ENCODE measurements around the gene MAN2A2.
"Not testable (repeated sequence)": the region's sequence is repeated elsewhere in the genome, so short reads cannot be mapped to it uniquely, and the experiment has no call there.

The MAN2A2 gene

DNA sequence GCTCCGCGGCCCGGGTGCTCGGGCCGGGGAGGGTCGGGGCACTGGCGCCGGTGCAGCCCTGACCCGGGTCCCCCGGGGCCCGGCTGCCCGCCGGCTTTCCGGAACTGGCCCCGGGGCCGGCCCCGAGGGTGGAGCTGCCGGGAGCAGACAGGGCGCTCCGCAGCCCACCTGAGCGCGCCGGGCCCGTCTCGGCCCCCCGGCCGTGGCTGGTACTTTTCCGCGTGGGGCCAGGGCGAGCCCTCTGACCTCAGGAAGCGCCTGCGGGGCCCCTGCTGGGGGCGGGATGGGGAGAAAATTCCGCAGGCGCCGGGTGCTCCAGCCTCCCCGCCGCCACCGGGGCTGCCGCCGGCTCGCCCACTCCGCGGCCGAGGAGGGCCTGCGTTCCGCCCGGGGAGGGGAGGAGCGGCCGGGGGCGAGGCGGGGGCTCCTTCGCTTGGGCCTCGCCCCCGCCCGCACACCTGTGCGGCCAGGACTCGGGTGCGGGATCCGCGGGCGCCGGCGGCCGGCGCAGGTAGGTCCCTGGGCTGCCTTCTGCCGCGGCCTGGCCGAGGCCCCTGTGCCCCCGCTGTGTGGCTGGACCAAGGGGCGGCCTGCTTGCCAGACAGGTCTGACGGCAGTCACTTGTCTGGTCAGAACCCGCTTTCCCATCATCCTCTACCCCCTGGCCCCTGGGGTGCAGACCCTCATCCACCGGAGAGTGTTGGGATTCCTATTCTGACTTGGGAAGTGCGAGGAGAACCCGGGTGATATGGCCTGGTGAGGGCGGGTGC, 31.2 kb upstream of the MAN2A2 start:
- DNase-seq, result peak; percentile 26 to 63 (median 48)

DNA sequence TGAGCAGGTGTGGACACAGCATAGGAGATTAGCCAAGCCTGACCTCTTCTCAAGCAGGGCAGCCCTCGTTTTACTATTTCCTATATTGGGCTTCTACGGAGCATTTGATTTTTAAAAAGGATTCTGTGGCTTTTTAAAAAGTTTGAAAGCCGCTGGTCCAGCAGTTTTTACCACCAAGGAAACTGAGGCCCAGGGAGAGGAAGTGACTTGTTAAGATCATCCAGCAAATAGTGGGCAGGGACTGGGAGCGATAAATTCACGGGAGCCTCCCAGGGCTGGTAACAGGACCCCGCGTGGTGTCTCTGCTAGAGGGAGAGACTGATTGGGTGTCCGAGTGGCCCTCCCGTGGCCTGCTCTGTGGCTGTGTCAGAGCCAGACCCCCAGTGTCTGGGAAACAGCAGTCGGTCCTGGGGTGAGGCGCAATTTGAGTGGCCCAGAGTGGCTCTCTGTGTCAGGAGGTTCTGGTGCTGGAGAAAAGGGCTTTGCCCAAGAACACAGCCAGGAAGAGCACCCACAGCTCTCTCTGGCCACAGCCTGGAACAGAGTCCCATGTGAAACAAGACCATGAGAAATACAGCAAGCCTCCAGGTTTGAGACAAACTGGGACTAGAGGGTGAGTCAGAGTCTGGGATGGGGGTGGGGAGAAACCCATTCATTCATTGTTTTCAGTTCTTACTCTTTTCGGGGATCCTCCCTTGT, 30.5 kb upstream of the MAN2A2 start:
- peak; percentile 49 to 80 (median 66) for DNase-seq

DNA sequence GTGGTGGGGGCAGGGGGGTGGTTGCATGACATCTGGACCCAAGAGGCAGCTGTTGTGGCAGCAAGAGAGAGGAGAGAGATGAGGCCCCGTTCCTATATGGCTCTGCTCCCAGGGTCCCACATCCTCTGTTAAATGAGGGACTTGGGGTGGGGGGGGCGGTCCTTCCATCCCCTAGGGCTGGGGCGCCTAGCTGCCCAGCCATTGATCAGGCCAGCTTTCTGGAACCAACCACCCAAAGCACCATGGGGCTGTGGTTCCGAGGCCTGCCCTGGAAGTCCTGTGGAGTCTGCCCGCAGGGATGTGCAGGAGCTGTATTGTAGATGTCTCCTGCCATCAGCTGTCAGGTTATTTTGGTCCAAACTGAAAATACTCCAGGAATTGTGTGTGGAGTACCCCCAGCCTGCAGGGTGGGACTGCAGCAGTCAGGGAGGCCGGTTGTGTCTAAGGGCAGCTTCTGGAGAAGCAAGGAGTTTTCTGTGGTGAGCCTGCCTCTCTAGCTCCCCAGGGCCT, 29.6 kb upstream of the MAN2A2 start:
- no peak for DNase-seq

DNA sequence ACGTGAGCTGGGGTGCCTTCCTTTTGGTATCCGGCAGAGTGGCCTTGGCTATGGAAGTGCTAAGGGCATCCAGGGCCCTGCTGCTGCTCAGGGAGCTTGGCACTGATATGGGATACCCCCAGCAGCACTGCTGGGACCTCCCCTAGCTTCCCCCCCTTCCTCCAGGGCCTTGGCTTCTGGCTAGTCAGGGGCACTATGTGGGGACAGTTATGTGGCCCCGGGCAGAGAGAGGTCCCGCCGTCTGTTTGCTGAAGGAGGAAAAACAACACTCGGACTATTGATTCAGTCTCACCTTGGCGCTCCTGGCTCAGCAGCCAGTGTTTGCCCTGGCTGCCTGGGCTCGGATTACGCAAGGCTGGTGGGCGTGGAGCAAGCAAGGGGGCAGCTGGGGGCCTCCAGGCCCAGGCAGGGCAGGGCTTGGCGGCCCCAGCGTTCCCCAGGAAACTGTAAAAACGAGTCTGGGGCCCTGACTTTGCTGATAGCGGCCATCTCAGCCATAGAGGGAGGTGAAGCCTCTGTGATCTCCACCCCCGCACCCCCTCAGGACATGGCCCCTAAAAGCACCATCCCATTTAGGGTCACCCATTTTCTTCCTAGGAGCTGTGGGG, 29.0 kb upstream of the MAN2A2 start:
- no peak for DNase-seq

DNA sequence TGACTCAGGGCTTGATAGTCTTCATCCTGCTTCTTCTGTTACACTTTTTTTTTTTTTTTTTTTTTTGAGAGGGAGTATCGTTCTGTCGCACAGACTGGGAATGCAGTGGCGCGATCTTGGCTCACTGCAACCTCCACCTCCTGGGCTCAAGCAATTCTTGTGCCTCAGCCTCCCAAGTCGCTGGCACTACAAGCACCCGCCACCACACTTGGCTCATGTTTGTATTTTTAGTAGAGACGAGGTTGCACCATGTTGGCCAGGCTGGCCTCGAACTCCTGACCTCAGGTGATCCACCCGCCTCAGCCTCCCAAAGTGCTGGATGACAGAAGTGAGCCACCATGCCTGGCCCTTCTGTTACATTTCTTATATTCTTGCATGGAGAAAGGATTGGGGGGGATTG, 28.1 kb upstream of the MAN2A2 start:
- not testable (repeated sequence) for DNase-seq

DNA sequence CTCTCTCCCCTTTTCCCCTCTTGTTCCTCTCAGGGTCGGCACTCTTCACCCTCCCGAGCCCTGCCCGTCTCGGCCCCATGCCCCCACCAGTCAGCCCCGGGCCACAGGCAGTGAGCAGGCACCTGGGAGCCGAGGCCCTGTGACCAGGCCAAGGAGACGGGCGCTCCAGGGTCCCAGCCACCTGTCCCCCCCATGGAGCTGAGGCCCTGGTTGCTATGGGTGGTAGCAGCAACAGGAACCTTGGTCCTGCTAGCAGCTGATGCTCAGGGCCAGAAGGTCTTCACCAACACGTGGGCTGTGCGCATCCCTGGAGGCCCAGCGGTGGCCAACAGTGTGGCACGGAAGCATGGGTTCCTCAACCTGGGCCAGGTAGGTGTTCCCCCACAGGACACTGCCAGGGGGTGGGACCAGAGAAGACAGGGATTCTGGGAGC, 27.5 kb upstream of the MAN2A2 start:
- DNase-seq, result no peak

DNA sequence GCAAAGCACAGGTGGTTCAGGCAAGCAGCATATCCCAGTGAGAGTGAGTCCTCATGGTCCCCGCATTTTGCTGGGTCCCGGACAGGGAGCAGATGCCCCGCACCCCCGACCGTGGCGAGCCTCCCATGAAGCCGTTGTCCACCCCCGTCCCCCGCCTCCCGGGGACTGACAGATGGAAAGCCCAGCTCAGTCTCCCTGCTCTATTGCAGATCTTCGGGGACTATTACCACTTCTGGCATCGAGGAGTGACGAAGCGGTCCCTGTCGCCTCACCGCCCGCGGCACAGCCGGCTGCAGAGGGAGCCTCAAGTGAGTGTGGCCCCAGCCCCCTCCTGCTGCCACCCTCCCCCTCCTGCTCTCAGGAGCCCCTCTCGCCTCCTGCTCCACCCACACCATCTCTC, 27.1 kb upstream of the MAN2A2 start:
- no peak for DNase-seq

DNA sequence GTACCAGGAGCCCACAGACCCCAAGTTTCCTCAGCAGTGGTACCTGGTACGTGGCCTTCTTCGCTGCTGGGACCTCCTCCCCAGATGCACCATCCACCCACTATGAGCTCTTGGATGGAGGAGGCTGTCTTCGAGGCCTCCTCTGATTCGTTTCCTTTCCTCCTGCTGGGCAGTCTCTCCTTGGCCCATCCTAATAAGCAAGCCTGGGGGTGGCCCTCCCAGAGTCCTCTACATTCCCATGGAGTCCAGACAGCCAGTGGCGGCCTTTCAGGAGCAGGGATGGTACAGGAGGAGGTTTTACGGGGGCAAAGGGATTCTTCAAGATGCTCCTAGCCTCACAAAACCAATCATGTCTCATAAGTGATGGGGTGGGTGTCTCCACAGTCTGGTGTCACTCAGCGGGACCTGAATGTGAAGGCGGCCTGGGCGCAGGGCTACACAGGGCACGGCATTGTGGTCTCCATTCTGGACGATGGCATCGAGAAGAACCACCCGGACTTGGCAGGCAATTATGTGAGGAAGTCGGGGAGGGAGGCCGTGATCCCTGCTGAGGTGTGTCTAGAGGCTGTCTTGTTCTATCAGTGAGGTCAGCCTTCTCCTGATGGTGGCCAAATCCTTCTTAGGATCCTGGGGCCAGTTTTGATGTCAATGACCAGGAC, 26.5 kb upstream of the MAN2A2 start:
- DNase-seq, result no peak

DNA sequence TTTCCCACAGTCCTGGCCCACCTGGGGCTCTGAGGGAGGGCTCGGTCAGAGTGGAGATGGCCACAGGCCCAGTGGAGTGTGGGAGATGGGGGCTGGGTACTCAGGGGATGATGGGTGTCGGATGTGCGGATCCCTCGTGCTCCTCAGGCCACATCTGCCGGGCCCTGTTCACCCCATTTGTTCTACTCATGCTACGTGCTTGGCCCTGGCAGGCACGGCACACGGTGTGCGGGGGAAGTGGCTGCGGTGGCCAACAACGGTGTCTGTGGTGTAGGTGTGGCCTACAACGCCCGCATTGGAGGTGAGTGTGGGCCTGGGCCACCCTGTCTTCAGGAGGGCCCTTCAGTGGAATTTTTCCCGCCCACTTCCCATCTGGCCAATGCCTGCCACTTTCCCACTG, 25.8 kb upstream of the MAN2A2 start:
- DNase-seq, result no peak

DNA sequence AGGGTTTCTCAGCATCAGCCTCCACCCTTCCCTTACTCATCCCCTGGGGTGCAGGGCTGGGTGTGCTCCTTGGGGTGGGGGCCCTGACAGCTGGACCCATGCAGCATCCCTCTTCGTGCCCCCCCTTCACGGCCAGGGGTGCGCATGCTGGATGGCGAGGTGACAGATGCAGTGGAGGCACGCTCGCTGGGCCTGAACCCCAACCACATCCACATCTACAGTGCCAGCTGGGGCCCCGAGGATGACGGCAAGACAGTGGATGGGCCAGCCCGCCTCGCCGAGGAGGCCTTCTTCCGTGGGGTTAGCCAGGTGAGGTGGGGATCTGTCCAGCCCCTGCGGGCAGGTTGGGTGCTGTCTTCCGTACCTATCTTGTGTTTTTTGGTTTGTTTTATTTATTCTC, 25.1 kb upstream of the MAN2A2 start:
- DNase-seq, result no peak

DNA sequence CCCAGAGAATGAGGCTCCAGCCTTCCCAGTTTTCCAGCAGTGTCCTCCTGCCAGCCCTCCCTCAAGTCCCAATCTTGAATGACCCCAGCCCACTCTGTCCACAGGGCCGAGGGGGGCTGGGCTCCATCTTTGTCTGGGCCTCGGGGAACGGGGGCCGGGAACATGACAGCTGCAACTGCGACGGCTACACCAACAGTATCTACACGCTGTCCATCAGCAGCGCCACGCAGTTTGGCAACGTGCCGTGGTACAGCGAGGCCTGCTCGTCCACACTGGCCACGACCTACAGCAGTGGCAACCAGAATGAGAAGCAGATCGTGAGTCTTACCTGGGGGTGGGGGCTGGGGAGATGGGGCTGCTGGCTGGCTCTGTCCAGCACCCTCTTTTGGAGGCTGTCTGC, 24.4 kb upstream of the MAN2A2 start:
- DNase-seq, result no peak

DNA sequence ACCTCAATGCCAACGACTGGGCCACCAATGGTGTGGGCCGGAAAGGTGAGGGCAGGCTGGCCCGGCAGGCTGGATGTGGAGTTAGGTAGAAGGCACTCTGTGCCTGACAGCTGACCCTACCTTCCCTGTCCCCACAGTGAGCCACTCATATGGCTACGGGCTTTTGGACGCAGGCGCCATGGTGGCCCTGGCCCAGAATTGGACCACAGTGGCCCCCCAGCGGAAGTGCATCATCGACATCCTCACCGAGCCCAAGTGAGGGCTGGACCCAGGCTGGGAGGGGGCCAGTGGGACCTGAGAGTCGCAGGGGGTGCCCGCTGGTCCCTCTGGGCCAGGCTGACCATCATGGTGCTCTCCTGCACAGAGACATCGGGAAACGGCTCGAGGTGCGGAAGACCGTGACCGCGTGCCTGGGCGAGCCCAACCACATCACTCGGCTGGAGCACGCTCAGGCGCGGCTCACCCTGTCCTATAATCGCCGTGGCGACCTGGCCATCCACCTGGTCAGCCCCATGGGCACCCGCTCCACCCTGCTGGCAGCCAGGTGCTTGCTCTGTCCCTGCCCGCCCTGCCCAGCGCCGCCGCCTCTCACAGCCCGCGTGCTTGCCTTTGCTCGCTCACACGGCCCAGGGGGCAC, 23.3 kb upstream of the MAN2A2 start:
- DNase-seq, result no peak

DNA sequence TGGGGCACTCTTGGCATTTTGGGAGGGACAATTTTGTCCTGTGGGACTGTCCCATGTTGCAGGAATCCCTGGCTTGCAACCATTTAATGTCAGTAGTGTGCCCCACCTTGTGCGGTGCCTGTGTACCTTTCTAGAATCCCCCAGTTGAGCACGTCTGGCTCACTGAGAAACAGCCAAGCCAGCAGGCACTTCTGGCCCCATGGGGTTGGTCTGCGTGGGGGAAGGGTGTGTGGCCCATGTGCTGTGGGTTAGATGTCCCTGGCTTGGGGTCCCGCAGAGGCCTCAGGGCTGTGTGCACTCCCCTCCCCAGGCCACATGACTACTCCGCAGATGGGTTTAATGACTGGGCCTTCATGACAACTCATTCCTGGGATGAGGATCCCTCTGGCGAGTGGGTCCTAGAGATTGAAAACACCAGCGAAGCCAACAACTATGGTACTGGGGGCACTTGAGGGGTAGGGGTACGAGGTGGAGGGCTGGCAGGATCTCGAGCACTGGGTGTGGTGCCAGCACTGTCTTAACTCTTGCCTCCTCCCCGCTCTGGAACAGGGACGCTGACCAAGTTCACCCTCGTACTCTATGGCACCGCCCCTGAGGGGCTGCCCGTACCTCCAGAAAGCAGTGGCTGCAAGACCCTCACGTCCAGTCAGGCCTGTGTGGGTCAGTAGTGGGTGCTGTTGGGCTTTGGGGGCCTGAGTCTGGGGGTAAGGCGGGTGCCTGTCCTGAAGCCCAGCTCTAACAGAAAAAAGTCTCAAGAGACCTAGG, 22.5 kb upstream of the MAN2A2 start:
- no peak for DNase-seq

DNA sequence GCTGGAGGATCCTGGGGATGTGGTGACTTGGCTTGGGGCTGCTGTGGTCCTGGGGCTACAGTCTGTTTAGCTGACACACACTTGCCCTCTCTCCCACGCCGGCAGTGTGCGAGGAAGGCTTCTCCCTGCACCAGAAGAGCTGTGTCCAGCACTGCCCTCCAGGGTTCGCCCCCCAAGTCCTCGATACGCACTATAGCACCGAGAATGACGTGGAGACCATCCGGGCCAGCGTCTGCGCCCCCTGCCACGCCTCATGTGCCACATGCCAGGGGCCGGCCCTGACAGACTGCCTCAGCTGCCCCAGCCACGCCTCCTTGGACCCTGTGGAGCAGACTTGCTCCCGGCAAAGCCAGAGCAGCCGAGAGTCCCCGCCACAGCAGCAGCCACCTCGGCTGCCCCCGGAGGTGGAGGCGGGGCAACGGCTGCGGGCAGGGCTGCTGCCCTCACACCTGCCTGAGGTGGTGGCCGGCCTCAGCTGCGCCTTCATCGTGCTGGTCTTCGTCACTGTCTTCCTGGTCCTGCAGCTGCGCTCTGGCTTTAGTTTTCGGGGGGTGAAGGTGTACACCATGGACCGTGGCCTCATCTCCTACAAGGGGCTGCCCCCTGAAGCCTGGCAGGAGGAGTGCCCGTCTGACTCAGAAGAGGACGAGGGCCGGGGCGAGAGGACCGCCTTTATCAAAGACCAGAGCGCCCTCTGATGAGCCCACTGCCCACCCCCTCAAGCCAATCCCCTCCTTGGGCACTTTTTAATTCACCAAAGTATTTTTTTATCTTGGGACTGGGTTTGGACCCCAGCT, 21.7 kb upstream of the MAN2A2 start:
- DNase-seq, result no peak

DNA sequence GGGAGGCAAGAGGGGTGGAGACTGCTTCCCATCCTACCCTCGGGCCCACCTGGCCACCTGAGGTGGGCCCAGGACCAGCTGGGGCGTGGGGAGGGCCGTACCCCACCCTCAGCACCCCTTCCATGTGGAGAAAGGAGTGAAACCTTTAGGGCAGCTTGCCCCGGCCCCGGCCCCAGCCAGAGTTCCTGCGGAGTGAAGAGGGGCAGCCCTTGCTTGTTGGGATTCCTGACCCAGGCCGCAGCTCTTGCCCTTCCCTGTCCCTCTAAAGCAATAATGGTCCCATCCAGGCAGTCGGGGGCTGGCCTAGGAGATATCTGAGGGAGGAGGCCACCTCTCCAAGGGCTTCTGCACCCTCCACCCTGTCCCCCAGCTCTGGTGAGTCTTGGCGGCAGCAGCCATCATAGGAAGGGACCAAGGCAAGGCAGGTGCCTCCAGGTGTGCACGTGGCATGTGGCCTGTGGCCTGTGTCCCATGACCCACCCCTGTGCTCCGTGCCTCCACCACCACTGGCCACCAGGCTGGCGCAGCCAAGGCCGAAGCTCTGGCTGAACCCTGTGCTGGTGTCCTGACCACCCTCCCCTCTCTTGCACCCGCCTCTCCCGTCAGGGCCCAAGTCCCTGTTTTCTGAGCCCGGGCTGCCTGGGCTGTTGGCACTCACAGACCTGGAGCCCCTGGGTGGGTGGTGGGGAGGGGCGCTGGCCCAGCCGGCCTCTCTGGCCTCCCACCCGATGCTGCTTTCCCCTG, 21.0 kb upstream of the MAN2A2 start:
- DNase-seq, result no peak

DNA sequence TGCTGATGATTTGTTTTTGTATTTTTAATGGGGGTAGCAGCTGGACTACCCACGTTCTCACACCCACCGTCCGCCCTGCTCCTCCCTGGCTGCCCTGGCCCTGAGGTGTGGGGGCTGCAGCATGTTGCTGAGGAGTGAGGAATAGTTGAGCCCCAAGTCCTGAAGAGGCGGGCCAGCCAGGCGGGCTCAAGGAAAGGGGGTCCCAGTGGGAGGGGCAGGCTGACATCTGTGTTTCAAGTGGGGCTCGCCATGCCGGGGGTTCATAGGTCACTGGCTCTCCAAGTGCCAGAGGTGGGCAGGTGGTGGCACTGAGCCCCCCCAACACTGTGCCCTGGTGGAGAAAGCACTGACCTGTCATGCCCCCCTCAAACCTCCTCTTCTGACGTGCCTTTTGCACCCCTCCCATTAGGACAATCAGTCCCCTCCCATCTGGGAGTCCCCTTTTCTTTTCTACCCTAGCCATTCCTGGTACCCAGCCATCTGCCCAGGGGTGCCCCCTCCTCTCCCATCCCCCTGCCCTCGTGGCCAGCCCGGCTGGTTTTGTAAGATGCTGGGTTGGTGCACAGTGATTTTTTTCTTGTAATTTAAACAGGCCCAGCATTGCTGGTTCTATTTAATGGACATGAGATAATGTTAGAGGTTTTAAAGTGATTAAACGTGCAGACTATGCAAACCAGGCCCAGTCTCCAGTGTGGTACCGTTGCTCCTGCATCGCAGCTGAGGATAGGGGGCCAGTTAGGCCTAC, 20.1 kb upstream of the MAN2A2 start:
- DNase-seq, result no peak

DNA sequence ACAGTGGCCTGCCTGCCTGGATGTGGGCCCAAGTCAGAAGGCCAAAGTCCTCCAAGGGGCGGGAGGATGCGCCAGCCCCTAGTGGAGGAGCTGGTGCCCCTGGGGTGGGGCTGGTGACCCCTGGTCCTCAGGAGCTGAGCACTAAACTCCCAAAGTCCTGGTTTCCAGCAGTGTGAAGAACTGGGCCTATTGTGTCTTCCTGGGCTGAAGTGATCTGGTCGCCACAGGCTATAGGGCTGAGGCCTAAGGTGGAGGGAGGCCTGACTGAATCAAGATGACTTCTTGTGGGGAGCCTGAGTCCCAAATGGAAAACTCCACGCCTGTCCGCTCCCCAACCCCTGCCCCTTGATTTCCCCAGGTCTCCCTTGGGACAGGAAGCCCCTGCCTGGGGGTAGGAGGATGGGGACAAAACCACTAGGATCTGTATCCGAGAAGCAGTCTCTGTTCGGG, 19.6 kb upstream of the MAN2A2 start:
- DNase-seq, result peak in 2 of 4 experiments; percentile 20 to 24

DNA sequence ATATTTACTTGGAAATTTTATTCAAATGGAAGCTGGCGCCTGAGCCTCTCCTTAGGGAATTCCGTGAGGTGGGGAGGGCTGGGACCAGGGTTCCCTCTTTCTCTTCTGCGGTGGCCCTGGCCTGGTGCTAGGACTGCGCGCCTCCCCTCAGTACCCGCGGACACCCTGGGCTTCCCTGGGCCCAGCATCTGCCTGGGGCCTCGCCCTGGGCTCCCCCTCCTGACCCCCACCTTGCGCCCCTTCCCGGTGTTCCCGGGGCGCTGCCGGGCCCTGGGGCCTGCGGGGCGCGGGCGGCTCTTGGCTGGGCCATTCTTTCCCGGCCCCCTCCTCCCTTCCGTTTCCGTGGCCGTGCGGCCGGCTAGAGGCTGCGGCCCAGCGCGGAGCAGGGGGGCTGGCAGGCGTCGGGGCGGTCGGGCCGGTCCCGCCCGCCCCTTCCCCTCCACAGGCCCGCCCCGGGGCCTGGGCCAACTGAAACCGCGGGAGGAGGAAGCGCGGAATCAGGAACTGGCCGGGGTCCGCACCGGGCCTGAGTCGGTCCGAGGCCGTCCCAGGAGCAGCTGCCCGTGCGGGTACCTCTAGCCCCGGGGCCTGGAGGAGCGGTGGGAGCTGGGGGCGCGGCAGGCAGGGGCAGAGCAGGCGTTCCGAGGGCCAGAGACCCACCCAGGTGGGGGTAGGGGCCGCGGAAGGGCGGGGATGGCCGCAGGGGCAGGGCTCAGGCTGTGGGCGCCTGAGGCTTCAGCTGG, 19.0 kb upstream of the MAN2A2 start, which contains the start of gene FES:
FES (plus strand) TSS at position 529 of the 743 bp plus-strand sequence. CDS start 542 bp downstream, outside the sequence.
- DNase-seq, result peak; percentile 87 to 95 (median 92)

Measured in suppressor macrophage (primary cell).